Inferior parietal cortex (tissue), 1 donor: ENCODE results near the gene PSME4.
"Not testable (repeated sequence)": the region's sequence is repeated elsewhere in the genome, so short reads cannot be mapped to it uniquely, and the experiment has no call there.

Experiments
- DNase-seq: peaks from one replicate; pipeline ENCODE4 v3.0.0-alpha.2; 2016; ENCODE audit errors: extremely low spot score

The PSME4 gene

GRCh38 chr2:53840580-53840979 lies 130.2 kb downstream of the PSME4 start:
- no peak for DNase-seq

- DNase-seq: not testable (repeated sequence)
These were observed 140.9 kb downstream of the PSME4 start for GRCh38 chr2:53829980-53830290.

- no peak for DNase-seq
These were observed 141.4 kb downstream of the PSME4 start for GRCh38 chr2:53829273-53829979.

GRCh38 chr2:53828331-53828730 lies 142.5 kb downstream of the PSME4 start:
- DNase-seq: no peak

- DNase-seq: no peak
These were observed 143.2 kb downstream of the PSME4 start for GRCh38 chr2:53827398-53828175.

GRCh38 chr2:53826587-53827397 lies 144.0 kb downstream of the PSME4 start:
- DNase-seq: peak; percentile 49

- DNase-seq: no peak
These were observed 144.8 kb downstream of the PSME4 start for GRCh38 chr2:53826030-53826410.

GRCh38 chr2:53823639-53824038 lies 147.2 kb downstream of the PSME4 start:
- DNase-seq: not testable (repeated sequence)

GRCh38 chr2:53821810-53822209 lies 149.0 kb downstream of the PSME4 start:
- DNase-seq: no peak

GRCh38 chr2:53820711-53821110 lies 150.1 kb downstream of the PSME4 start:
- no peak for DNase-seq

- DNase-seq: no peak
These were observed 150.7 kb downstream of the PSME4 start for GRCh38 chr2:53820048-53820447.

- no peak for DNase-seq
These were observed 151.2 kb downstream of the PSME4 start for GRCh38 chr2:53819634-53820033.

- no peak for DNase-seq
These were observed 151.8 kb downstream of the PSME4 start for GRCh38 chr2:53818854-53819435.
